Mesothelial cell of epicardium (in vitro differentiated cells): ENCODE results near the gene CHRNB2. TPM values are rescaled to one million over a fixed set of nuclear protein-coding genes. Genes with fewer than 3 reads are reported as not detected.
"Not testable (repeated sequence)": the region's sequence is repeated elsewhere in the genome, so short reads cannot be mapped to it uniquely, and the experiment has no call there.

Source experiments
- DNase-seq, 2 experiments: peaks; one replicate each; pipeline ENCODE4 v3.0.0; 2021; ENCODE audit warnings: low spot score in 2 of 2; ENCODE audit not compliant: unreplicated experiment in 2 of 2
- H3K27ac Mint-ChIP-seq: 2 replicates; pipeline ENCODE4 v1.8.0; 2021; ENCODE audit warnings: mixed read lengths
- H3K27me3 Mint-ChIP-seq: 2 replicates; pipeline ENCODE4 v1.8.0; 2021; ENCODE audit warnings: low read depth, mixed read lengths
- H3K36me3 Mint-ChIP-seq: 2 replicates; pipeline ENCODE4 v1.8.0; 2021; ENCODE audit warnings: mixed read lengths
- H3K4me1 Mint-ChIP-seq: 2 replicates; pipeline ENCODE4 v1.8.0; 2021; ENCODE audit warnings: mixed read lengths
- H3K4me3 Mint-ChIP-seq: 2 replicates; pipeline ENCODE4 v1.8.0; 2021; ENCODE audit warnings: mild to moderate bottlenecking, moderate library complexity, mixed read lengths
- H3K9me3 Mint-ChIP-seq: 2 replicates; pipeline ENCODE4 v1.8.0; 2021; ENCODE audit warnings: mixed read lengths
- CTCF ChIP-seq: fragments of 200-600 bp; sonication (generic); IDR thresholded peaks from one replicate; pipeline ENCODE4 v1.5.0; 2021; ENCODE audit warnings: antibody characterized with exemption; ENCODE audit not compliant: unreplicated experiment
- total RNA-seq: library from RNA; stranded (reverse); gene quantifications from 3 replicates; pipeline ENCODE4 v1.2.1, GENCODE V29; 2021

CHRNB2 gene
- total RNA-seq, 1 donor from 2014 or later, result 0.31 TPM

DNA sequence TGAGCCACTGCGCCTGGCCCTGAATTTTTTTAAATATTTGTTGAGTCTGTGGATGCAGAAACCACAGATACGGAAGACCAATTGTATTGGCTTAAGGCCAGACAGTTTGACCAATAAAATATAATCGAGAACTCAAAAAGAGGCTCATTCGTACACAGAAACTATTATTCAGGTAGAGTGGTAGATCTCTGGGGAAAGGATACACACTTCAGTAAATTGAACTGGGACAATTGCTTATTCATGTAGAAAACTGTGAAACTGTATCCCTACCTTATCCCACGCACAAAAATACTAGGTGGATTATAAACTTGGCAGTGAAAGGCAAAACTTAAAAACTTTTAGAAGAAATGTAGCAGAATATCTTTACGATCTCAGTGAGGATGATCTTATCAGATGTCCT is 40.4 kb upstream of the CHRNB2 start:
- Mint-ChIP-seq H3K36me3 (no peaks in the 10 kb centered on the region), H3K27ac (no peak overlapping the region), H3K4me1 (no peaks in the 10 kb centered on the region), H3K9me3 (peaks cover 4% of the 10 kb centered on the region), H3K4me3 (no peak overlapping the region), H3K27me3 (peaks cover 12% of the 10 kb centered on the region)
- TF ChIP-seq CTCF, result no peak
- DNase-seq, result no peak

DNA sequence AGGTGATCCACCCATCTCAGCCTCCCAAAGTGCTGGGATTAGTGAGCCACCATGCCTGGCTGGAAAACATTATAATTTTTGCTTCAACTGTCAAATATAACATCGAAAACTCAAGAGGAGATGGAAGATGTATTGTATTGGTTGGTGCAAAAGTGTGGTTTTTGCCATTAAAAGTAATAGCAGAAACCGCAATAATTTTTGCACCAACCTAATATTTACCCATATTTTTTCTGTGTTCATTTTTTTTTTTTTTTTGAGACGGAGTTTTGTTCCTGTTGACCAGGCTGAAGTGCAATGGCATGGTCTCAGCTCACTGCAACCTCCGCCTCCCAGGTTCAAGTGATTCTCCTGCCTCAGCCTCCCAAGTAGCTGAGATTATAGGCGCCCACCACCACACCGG is 38.3 kb upstream of the CHRNB2 start:
- Mint-ChIP-seq H3K9me3 (no peaks in the 10 kb centered on the region), H3K4me1 (no peaks in the 10 kb centered on the region), H3K36me3 (no peaks in the 10 kb centered on the region), H3K27me3 (peaks cover 7% of the 10 kb centered on the region), H3K27ac (no peak overlapping the region), H3K4me3 (no peak overlapping the region)
- no peak for TF ChIP-seq CTCF
- no peak for DNase-seq

DNA sequence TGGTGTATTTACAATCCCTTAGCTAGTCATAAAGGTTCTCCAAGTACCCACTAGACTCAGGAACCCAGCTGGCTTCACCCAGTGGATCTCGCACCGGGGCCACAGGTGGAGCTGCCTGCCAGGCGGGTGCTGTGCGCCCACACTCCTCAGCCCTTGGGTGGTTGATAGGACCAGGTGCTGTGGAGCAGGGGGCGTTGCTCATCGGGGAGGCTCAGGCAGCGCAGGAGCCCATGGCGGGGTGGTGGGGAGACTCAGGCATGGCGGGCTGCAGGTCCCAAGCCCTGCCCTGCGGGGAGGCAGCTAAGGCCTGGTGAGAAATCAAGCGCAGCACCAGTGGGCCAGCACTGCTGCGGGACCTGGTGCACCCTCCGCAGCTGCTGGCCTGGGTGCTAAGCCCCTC is 35.6 kb upstream of the CHRNB2 start:
- not testable (repeated sequence) for DNase-seq, H3K9me3 Mint-ChIP-seq, H3K4me1 Mint-ChIP-seq, H3K36me3 Mint-ChIP-seq, H3K4me3 Mint-ChIP-seq, H3K27ac Mint-ChIP-seq
- H3K27me3 Mint-ChIP-seq, result peaks cover 25% of the 10 kb centered on the region

- no peaks in the 10 kb centered on the region for H3K36me3 Mint-ChIP-seq
- DNase-seq, result no peak
- no peak for TF ChIP-seq CTCF
- no peaks in the 10 kb centered on the region for H3K4me1 Mint-ChIP-seq
- no peak overlapping the region for H3K4me3 Mint-ChIP-seq
- peaks cover 5% of the 10 kb centered on the region for H3K9me3 Mint-ChIP-seq
- H3K27me3 Mint-ChIP-seq, result peaks cover 40% of the 10 kb centered on the region
- no peak overlapping the region for H3K27ac Mint-ChIP-seq
Observed at GRCh38 chr1:154533952-154534844, 33.4 kb upstream of the CHRNB2 start.

DNA sequence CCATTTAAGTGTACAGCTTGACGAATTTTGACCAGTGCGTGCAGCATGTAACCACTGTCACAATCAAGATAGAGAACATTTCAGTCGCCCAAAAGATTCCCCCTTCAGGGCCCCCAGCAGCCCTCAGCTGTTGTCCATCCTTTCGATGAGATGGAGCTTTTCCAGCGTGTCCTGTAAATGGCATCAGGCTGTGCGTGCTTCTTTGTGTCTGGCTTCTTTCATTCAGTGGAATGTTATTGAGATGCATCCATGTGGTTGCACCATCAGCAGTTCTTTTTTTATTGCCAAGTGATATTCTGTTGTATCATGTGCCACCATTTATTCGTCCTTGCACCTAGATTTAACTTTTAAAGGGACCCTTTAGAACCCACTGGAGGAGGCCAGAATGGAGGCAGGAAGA is 31.0 kb upstream of the CHRNB2 start:
- no peak overlapping the region for H3K27ac Mint-ChIP-seq
- no peak overlapping the region for H3K4me3 Mint-ChIP-seq
- no peak for TF ChIP-seq CTCF
- DNase-seq, result no peak
- H3K4me1 Mint-ChIP-seq, result no peaks in the 10 kb centered on the region
- peaks cover 57% of the 10 kb centered on the region for H3K27me3 Mint-ChIP-seq
- H3K36me3 Mint-ChIP-seq, result no peaks in the 10 kb centered on the region
- peaks cover 5% of the 10 kb centered on the region for H3K9me3 Mint-ChIP-seq
